Fibroblast of lung (primary cell): Measurements from ENCODE around the gene NUDT14. TPM values are rescaled to one million over a fixed set of nuclear protein-coding genes. Genes with fewer than 3 reads are reported as not detected.

ENCODE experiments used
- DNase-seq, 2 donors: peaks; one replicate each; pipeline versions ENCODE4 v3.0.0 to v3.0.0-alpha.2; 2010; ENCODE audit warnings: low read depth in 2 of 2
- H2AFZ ChIP-seq: 2 replicates; pipeline ENCODE4 v1.5.1; 2012; ENCODE audit warnings: low read length, control low read depth, inconsistent platforms
- H3K27ac ChIP-seq: 2 replicates; pipeline ENCODE4 v1.5.1; 2011; ENCODE audit warnings: low read length, control low read depth; ENCODE audit not compliant: insufficient read depth
- H3K27me3 ChIP-seq: 2 replicates; pipeline ENCODE4 v1.5.1; 2011; ENCODE audit warnings: mild to moderate bottlenecking, low read length; ENCODE audit not compliant: control insufficient read depth, insufficient read depth
- H3K36me3 ChIP-seq: 2 replicates; pipeline ENCODE4 v1.5.1; 2011; ENCODE audit warnings: low read length; ENCODE audit not compliant: control insufficient read depth, insufficient read depth
- H3K4me1 ChIP-seq: 2 replicates; pipeline ENCODE4 v1.5.1; 2011; ENCODE audit warnings: low read length; ENCODE audit not compliant: control insufficient read depth, insufficient read depth; ENCODE audit errors: extremely low read depth
- H3K4me2 ChIP-seq: 2 replicates; pipeline ENCODE4 v1.5.1; 2011; ENCODE audit warnings: low read length, control low read depth; ENCODE audit not compliant: insufficient read depth; ENCODE audit errors: extremely low read depth
- H3K4me3 ChIP-seq, 4 experiments: fragments of 200-600 bp in 1 of 4; sonication (generic) in 1 of 4; replicated peaks in 1 of 4; 2 replicates each; pipeline ENCODE4 v1.5.1; 2011 to 2016; ENCODE audit warnings: low read length in 4 of 4, low read depth in 3 of 4, mild to moderate bottlenecking in 3 of 4, control low read depth in 2 of 4, inconsistent platforms in 1 of 4, mixed read lengths in 1 of 4; ENCODE audit not compliant: insufficient read depth in 1 of 4; ENCODE audit errors: control extremely low read depth in 1 of 4
- H3K79me2 ChIP-seq: 2 replicates; pipeline ENCODE4 v1.5.1; 2012; ENCODE audit warnings: mild to moderate bottlenecking, low read length, inconsistent platforms; ENCODE audit not compliant: control insufficient read depth, insufficient read depth
- H3K9ac ChIP-seq: 2 replicates; pipeline ENCODE4 v1.5.1; 2011; ENCODE audit warnings: mild to moderate bottlenecking, low read length, control low read depth; ENCODE audit not compliant: insufficient read depth
- H3K9me3 ChIP-seq: 2 replicates; pipeline ENCODE4 v1.5.1; 2012; ENCODE audit warnings: low read depth, low read length; ENCODE audit not compliant: control insufficient read depth, insufficient read depth
- H4K20me1 ChIP-seq: 2 replicates; pipeline ENCODE4 v1.5.1; 2011; ENCODE audit warnings: low read length; ENCODE audit not compliant: control insufficient read depth, insufficient read depth; ENCODE audit errors: extremely low read depth
- CTCF ChIP-seq, 2 donors: IDR thresholded peaks in 1 of 2; conservative IDR thresholded peaks in 1 of 2; 1 replicate in 1 of 2; 2 replicates in 1 of 2; pipeline ENCODE4 v1.5.1; 2011 to 2012; ENCODE audit warnings: low read length in 2 of 2, control low read depth in 1 of 2, inconsistent platforms in 1 of 2, low read depth in 1 of 2, mild to moderate bottlenecking in 1 of 2
- EZH2 ChIP-seq: IDR thresholded peaks from 2 replicates; pipeline ENCODE4 v1.5.1; 2012; ENCODE audit warnings: low read length, control low read depth, mild to moderate bottlenecking; ENCODE audit errors: missing control alignments
- polyA plus RNA-seq, 2 donors: library from polyadenylated mRNA; depleted of rRNA in 1 of 2; stranded (reverse) in 1 of 2; unstranded in 1 of 2; fragments of >200 nt; gene quantifications; 2 replicates each; pipeline ENCODE4 v1.2.1, GENCODE V29; 2011 to 2012; ENCODE audit warnings: missing spikeins in 1 of 2
- total RNA-seq: library from RNA; depleted of rRNA; stranded (reverse); fragments of >200 nt; gene quantifications from 2 replicates; pipeline ENCODE4 v1.2.1, GENCODE V29; 2014

Gene NUDT14
- total and polyA plus RNA-seq, 2 donors (not counting 1 experiment from before 2014, with no cell fraction given): 6.7 to 14.2 TPM

- Histone ChIP-seq H3K9me3 (no peaks in the 10 kb centered on the region), H3K4me1 (no peaks in the 10 kb centered on the region), H3K79me2 (no peaks in the 10 kb centered on the region), H3K36me3 (no peaks in the 10 kb centered on the region), H3K27ac (no peak overlapping the region), H3K4me3 (no peak overlapping the region), H3K9ac (no peak overlapping the region), H4K20me1 (no peaks in the 10 kb centered on the region), H3K4me2 (no peak overlapping the region), H2AFZ (no peak overlapping the region), H3K27me3 (no peaks in the 10 kb centered on the region)
- no peak for TF ChIP-seq CTCF (conservative IDR thresholded peaks at IDR 0.05 in 1 of 2, IDR thresholded peaks at IDR 0.05 in 1 of 2; ENCODE audit: low read depth in 1 of 2, low read length in 2 of 2)
- TF ChIP-seq EZH2: no peak
- no peak for DNase-seq
Measured at GRCh38 chr14:105146181-105146975, 34.7 kb downstream of the NUDT14 start.

GRCh38 chr14:105145381-105146180, 35.5 kb downstream of the NUDT14 start:
- no peak for DNase-seq
- H3K27ac ChIP-seq: no peak overlapping the region
- TF ChIP-seq CTCF (conservative IDR thresholded peaks at IDR 0.05 in 1 of 2, IDR thresholded peaks at IDR 0.05 in 1 of 2; ENCODE audit: low read depth in 1 of 2, low read length in 2 of 2) (no peak), EZH2 (no peak)
- H2AFZ ChIP-seq: no peak overlapping the region
- no peak overlapping the region for H3K4me2 ChIP-seq
- no peaks in the 10 kb centered on the region for H3K79me2 ChIP-seq
- no peaks in the 10 kb centered on the region for H3K9me3 ChIP-seq
- no peaks in the 10 kb centered on the region for H3K27me3 ChIP-seq
- no peaks in the 10 kb centered on the region for H4K20me1 ChIP-seq
- H3K9ac ChIP-seq: no peak overlapping the region
- H3K4me3 ChIP-seq: no peak overlapping the region
- no peaks in the 10 kb centered on the region for H3K36me3 ChIP-seq
- H3K4me1 ChIP-seq: no peaks in the 10 kb centered on the region

GRCh38 chr14:105144666-105145380, 36.3 kb downstream of the NUDT14 start:
- Histone ChIP-seq H3K4me1 (no peaks in the 10 kb centered on the region), H3K9ac (no peak overlapping the region), H3K9me3 (no peaks in the 10 kb centered on the region), H4K20me1 (no peaks in the 10 kb centered on the region), H3K27me3 (no peaks in the 10 kb centered on the region), H3K79me2 (no peaks in the 10 kb centered on the region), H3K4me3 (no peak overlapping the region), H3K4me2 (no peak overlapping the region), H3K27ac (no peak overlapping the region), H3K36me3 (no peaks in the 10 kb centered on the region), H2AFZ (no peak overlapping the region)
- TF ChIP-seq EZH2 (no peak), CTCF (conservative IDR thresholded peaks at IDR 0.05 in 1 of 2, IDR thresholded peaks at IDR 0.05 in 1 of 2; ENCODE audit: low read depth in 1 of 2, low read length in 2 of 2) (no peak)
- no peak for DNase-seq
